WTC11 (cell line): ENCODE measurements around the gene ALDH5A1. TPM values are rescaled to one million over a fixed set of nuclear protein-coding genes. Genes with fewer than 3 reads are reported as not detected.

Source experiments
- ATAC-seq: fragments of 200-7000 bp; cut with Tn5 transposase; 2 replicates; pipeline ENCODE4 v1.10.0; 2021; ENCODE audit warnings: mild to moderate bottlenecking, moderate library complexity
- CTCF ChIA-PET: fragments of 300-600 bp; sonication (Branson Sonifier 250); formaldehyde crosslinking; loops from one replicate; lab custom pipeline; 2021; ENCODE audit warnings: antibody characterized with exemption; lab: Charles Lee
- POLR2A ChIA-PET: fragments of 350-600 bp; sonication (Branson Sonifier 250); formaldehyde crosslinking; loops from one replicate; lab custom pipeline; 2021; ENCODE audit warnings: antibody characterized with exemption; lab: Charles Lee
- DNase-seq: peaks from one replicate; pipeline ENCODE4 v3.0.0; 2021; ENCODE audit warnings: low spot score
- H3K27ac Mint-ChIP-seq: 2 replicates; pipeline ENCODE4 v1.8.0; 2021; ENCODE audit warnings: mixed read lengths
- H3K27me3 Mint-ChIP-seq: 2 replicates; pipeline ENCODE4 v1.8.0; 2021; ENCODE audit warnings: low read depth, mild to moderate bottlenecking, moderate library complexity, mixed read lengths
- H3K36me3 Mint-ChIP-seq: 2 replicates; pipeline ENCODE4 v1.8.0; 2021; ENCODE audit warnings: mixed read lengths
- H3K4me1 Mint-ChIP-seq: 2 replicates; pipeline ENCODE4 v1.8.0; 2022; ENCODE audit warnings: mixed read lengths
- H3K4me3 Mint-ChIP-seq: 2 replicates; pipeline ENCODE4 v1.8.0; 2021; ENCODE audit warnings: mild to moderate bottlenecking, moderate library complexity, mixed read lengths
- H3K9me3 Mint-ChIP-seq: 2 replicates; pipeline ENCODE4 v1.8.0; 2021; ENCODE audit warnings: mixed read lengths
- AR ChIP-seq: fragments of 250-450 bp; sonication (Bioruptor Pico); IDR thresholded peaks from 2 replicates; pipeline ENCODE4 v1.9.0; 2021; ENCODE audit warnings: mild to moderate bottlenecking
- ATF3 ChIP-seq: sonication (generic); formaldehyde crosslinking; conservative IDR thresholded peaks from 2 replicates; pipeline ENCODE4 v1.8.1; 2022; ENCODE audit warnings: mild to moderate bottlenecking, missing genetic modification reagents
- CTCF ChIP-seq: fragments of 200-600 bp; IDR thresholded peaks from 2 replicates; pipeline ENCODE4 v1.8.0; 2022; ENCODE audit warnings: antibody characterized with exemption
- EMX1 ChIP-seq: fragments of 250-450 bp; sonication (Bioruptor Pico); IDR thresholded peaks from 2 replicates; pipeline ENCODE4 v1.8.0; 2021; ENCODE audit warnings: mild to moderate bottlenecking
- ETV6 ChIP-seq: sonication (generic); formaldehyde crosslinking; IDR thresholded peaks from 2 replicates; pipeline ENCODE4 v1.8.1; 2022; ENCODE audit warnings: mild to moderate bottlenecking, missing genetic modification reagents
- HMGXB4 ChIP-seq: sonication (generic); formaldehyde crosslinking; IDR thresholded peaks from 2 replicates; pipeline ENCODE4 v1.8.1; 2023; ENCODE audit warnings: mild to moderate bottlenecking, moderate library complexity, missing genetic modification reagents
- JAZF1 ChIP-seq: fragments of 250-450 bp; sonication (Bioruptor Pico); IDR thresholded peaks from 2 replicates; pipeline ENCODE4 v1.9.0; 2021; ENCODE audit warnings: moderate library complexity, mild to moderate bottlenecking, inconsistent platforms
- JUN ChIP-seq: sonication (generic); formaldehyde crosslinking; IDR thresholded peaks from 2 replicates; pipeline ENCODE4 v1.8.0; 2023; ENCODE audit warnings: mild to moderate bottlenecking, missing genetic modification reagents
- MAX ChIP-seq: sonication (generic); formaldehyde crosslinking; IDR thresholded peaks from 2 replicates; pipeline ENCODE4 v1.8.0; 2022; ENCODE audit warnings: mild to moderate bottlenecking, missing genetic modification reagents
- PRRX2 ChIP-seq: fragments of 250-450 bp; sonication (Bioruptor Pico); IDR thresholded peaks from 2 replicates; pipeline ENCODE4 v1.8.0; 2021; ENCODE audit warnings: mild to moderate bottlenecking
- ZMAT4 ChIP-seq: fragments of 250-450 bp; sonication (Bioruptor Pico); IDR thresholded peaks from 2 replicates; pipeline ENCODE4 v1.9.0; 2021; ENCODE audit warnings: mild to moderate bottlenecking
- ZNF317 ChIP-seq: sonication (generic); formaldehyde crosslinking; IDR thresholded peaks from 2 replicates; pipeline ENCODE4 v1.8.1; 2023; ENCODE audit warnings: low read depth, mild to moderate bottlenecking, moderate library complexity, missing genetic modification reagents, borderline replicate concordance
- ZNF423 ChIP-seq: fragments of 250-450 bp; sonication (Bioruptor Pico); IDR thresholded peaks from 2 replicates; pipeline ENCODE4 v2.1.2; 2022; ENCODE audit warnings: mild to moderate bottlenecking, moderate library complexity
- ZNF532 ChIP-seq: fragments of 250-450 bp; sonication (Bioruptor Pico); IDR thresholded peaks from 2 replicates; pipeline ENCODE4 v1.9.0; 2021; ENCODE audit warnings: mild to moderate bottlenecking, borderline replicate concordance
- total RNA-seq: library from RNA; stranded (reverse); gene quantifications from 3 replicates; pipeline ENCODE4 v1.2.3, GENCODE V29; 2021

The ALDH5A1 gene
- total RNA-seq, 1 experiment from 2014 or later: 5.1 TPM

- TF ChIP-seq AR (no peak), ZNF423 (no peak), MAX (CRISPR knock-in tag) (no peak), ZNF532 (no peak), ZMAT4 (CRISPR knock-in tag) (no peak), JAZF1 (CRISPR knock-in tag) (no peak), PRRX2 (CRISPR knock-in tag) (no peak), ZNF317 (CRISPR knock-in tag) (no peak), HMGXB4 (CRISPR knock-in tag) (no peak), JUN (CRISPR knock-in tag) (no peak), EMX1 (no peak), ATF3 (CRISPR knock-in tag) (no peak)
Observed at GRCh38 chr6:24576447-24576846, 81.7 kb downstream of the ALDH5A1 start (continued).

GRCh38 chr6:24581084-24581669 lies 86.4 kb downstream of the ALDH5A1 start:
- ATAC-seq: peak; percentile 89
- Mint-ChIP-seq H3K36me3 (no peaks in the 10 kb centered on the region), H3K9me3 (no peaks in the 10 kb centered on the region), H3K27ac (no peak overlapping the region), H3K4me3 (no peak overlapping the region), H3K27me3 (no peaks in the 10 kb centered on the region), H3K4me1 (peaks cover 25% of the 10 kb centered on the region)
- DNase-seq: peak; percentile 85
- TF ChIP-seq CTCF (peak; percentile 55; the same call in 1 of the 2 replicates), ZNF423 (no peak), ETV6 (CRISPR knock-in tag) (no peak), JAZF1 (CRISPR knock-in tag) (no peak), PRRX2 (CRISPR knock-in tag) (no peak), ATF3 (CRISPR knock-in tag) (no peak)
- ChIA-PET POLR2A (interaction anchor here (1.5 kb wide), 1 partner anchor 85 kb away, joined by 6 read pairs; the partner anchor contains the start of genes ACOT13 and TDP2), CTCF (interaction anchor here (0.5 to 2.0 kb wide), 56 partner anchors 9 to 1156 kb away, joined by 3 to 19 read pairs (median 5); partner anchors contain the start of genes ACOT13, ALDH5A1, GMNN and KIAA0319)
